H9 (cell line): ENCODE measurements around the gene RPP14. TPM values are rescaled to one million over a fixed set of nuclear protein-coding genes. Genes with fewer than 3 reads are reported as not detected.

Source experiments
- DNase-seq: peaks from one replicate; pipeline ENCODE4 v3.0.0-alpha.2; 2017
- H2AFZ ChIP-seq: one replicate; pipeline ENCODE4 v1.6.1; 2013; ENCODE audit warnings: mild to moderate bottlenecking, low read length, control low read depth, moderate library complexity
- H2AK5ac ChIP-seq: 2 replicates; pipeline ENCODE4 v1.6.1; 2013; ENCODE audit warnings: low read length, control low read depth, mixed read lengths; ENCODE audit not compliant: insufficient read length
- H2BK120ac ChIP-seq: one replicate; pipeline ENCODE4 v1.6.1; 2013; ENCODE audit warnings: low read depth, mild to moderate bottlenecking, low read length, control low read depth, inconsistent platforms; ENCODE audit not compliant: poor library complexity, severe bottlenecking
- H2BK12ac ChIP-seq: 2 replicates; pipeline ENCODE4 v1.6.1; 2013; ENCODE audit warnings: low read length, control low read depth, mixed read lengths, low read depth; ENCODE audit not compliant: insufficient read length
- H2BK15ac ChIP-seq: 2 replicates; pipeline ENCODE4 v1.6.1; 2013; ENCODE audit warnings: low read depth, low read length, control low read depth
- H2BK20ac ChIP-seq: one replicate; pipeline ENCODE4 v1.6.1; 2013; ENCODE audit warnings: low read depth, mild to moderate bottlenecking, low read length, control low read depth, inconsistent platforms; ENCODE audit not compliant: poor library complexity, severe bottlenecking
- H2BK5ac ChIP-seq: 2 replicates; pipeline ENCODE4 v1.6.1; 2013; ENCODE audit warnings: low read length, control low read depth, mixed read lengths; ENCODE audit not compliant: insufficient read length
- H3K14ac ChIP-seq: 2 replicates; pipeline ENCODE4 v1.6.1; 2013; ENCODE audit warnings: low read length, control low read depth; ENCODE audit not compliant: insufficient read depth
- H3K18ac ChIP-seq: 2 replicates; pipeline ENCODE4 v1.6.1; 2013; ENCODE audit warnings: low read depth, mild to moderate bottlenecking, mixed read lengths, low read length, control low read depth; ENCODE audit not compliant: insufficient read length
- H3K23ac ChIP-seq: 2 replicates; pipeline ENCODE4 v1.6.1; 2013; ENCODE audit warnings: low read length, control low read depth, mixed read lengths, low read depth; ENCODE audit not compliant: insufficient read length
- H3K23me2 ChIP-seq: 2 replicates; pipeline ENCODE4 v1.6.1; 2013; ENCODE audit warnings: low read depth, mild to moderate bottlenecking, mixed read lengths, low read length, control low read depth; ENCODE audit not compliant: insufficient read length, poor library complexity, severe bottlenecking
- H3K27ac ChIP-seq: 2 replicates; pipeline ENCODE4 v1.5.1; 2013; ENCODE audit warnings: low read length, control low read depth, mixed read lengths, low read depth; ENCODE audit not compliant: insufficient read length
- H3K27me3 ChIP-seq: 2 replicates; pipeline ENCODE4 v1.6.1; 2013; ENCODE audit warnings: low read length, control low read depth, inconsistent platforms; ENCODE audit not compliant: insufficient read depth
- H3K4ac ChIP-seq: 2 replicates; pipeline ENCODE4 v1.6.1; 2013; ENCODE audit warnings: low read depth, mild to moderate bottlenecking, control low read depth, inconsistent platforms, low read length, moderate library complexity
- H3K4me1 ChIP-seq: 2 replicates; pipeline ENCODE4 v1.6.1; 2013; ENCODE audit warnings: low read length, control low read depth, inconsistent platforms; ENCODE audit not compliant: insufficient read depth
- H3K4me2 ChIP-seq: 2 replicates; pipeline ENCODE4 v1.6.1; 2013; ENCODE audit warnings: low read length, control low read depth, mixed read lengths; ENCODE audit not compliant: insufficient read length, insufficient read depth
- H3K56ac ChIP-seq: 2 replicates; pipeline ENCODE4 v1.6.1; 2013; ENCODE audit warnings: low read depth, mild to moderate bottlenecking, mixed read lengths, low read length, control low read depth; ENCODE audit not compliant: insufficient read length
- H3K79me1 ChIP-seq: 2 replicates; pipeline ENCODE4 v1.6.1; 2013; ENCODE audit warnings: low read depth, mild to moderate bottlenecking, moderate library complexity, low read length, control low read depth, inconsistent platforms; ENCODE audit not compliant: insufficient read depth, poor library complexity, severe bottlenecking
- H3K79me2 ChIP-seq: 2 replicates; pipeline ENCODE4 v1.6.1; 2013; ENCODE audit warnings: low read length, control low read depth, inconsistent platforms; ENCODE audit not compliant: insufficient read depth
- H3K9ac ChIP-seq: 2 replicates; pipeline ENCODE4 v1.6.1; 2013; ENCODE audit warnings: low read length, control low read depth, mixed read lengths; ENCODE audit not compliant: insufficient read length; ENCODE audit errors: extremely low read depth
- H3K9me3 ChIP-seq: one replicate; pipeline ENCODE4 v1.6.1; 2013; ENCODE audit warnings: low read depth, low read length, inconsistent platforms; ENCODE audit not compliant: control insufficient read depth
- H3T11ph ChIP-seq: one replicate; pipeline ENCODE4 v1.6.1; 2013; ENCODE audit warnings: mild to moderate bottlenecking, low read length, control low read depth, inconsistent platforms
- H4K20me1 ChIP-seq: one replicate; pipeline ENCODE4 v1.6.1; 2013; ENCODE audit not compliant: control insufficient read depth, insufficient read length, insufficient read depth
- H4K5ac ChIP-seq: 2 replicates; pipeline ENCODE4 v1.6.1; 2013; ENCODE audit warnings: low read depth, mild to moderate bottlenecking, mixed read lengths, low read length, control low read depth; ENCODE audit not compliant: insufficient read length
- H4K8ac ChIP-seq: replicated peaks from 2 replicates; pipeline ENCODE4 v1.6.1; 2013; ENCODE audit warnings: low read length, control low read depth, mixed read lengths, low read depth; ENCODE audit not compliant: insufficient read length
- H4K91ac ChIP-seq: 2 replicates; pipeline ENCODE4 v1.6.1; 2013; ENCODE audit warnings: low read depth, mild to moderate bottlenecking, moderate library complexity, mixed read lengths, low read length, control low read depth; ENCODE audit not compliant: insufficient read length
- H3K27ac Mint-ChIP-seq, 3 experiments: 2 replicates in 2 of 3; 3 replicates in 1 of 3; pipeline ENCODE4 v1.8.0; 2020 to 2021; ENCODE audit warnings: mixed read lengths in 3 of 3, mild to moderate bottlenecking in 1 of 3, moderate library complexity in 1 of 3
- H3K27me3 Mint-ChIP-seq: 2 replicates; pipeline ENCODE4 v1.8.0; 2021; ENCODE audit warnings: low read depth, mild to moderate bottlenecking, moderate library complexity, mixed read lengths
- H3K36me3 Mint-ChIP-seq, 3 experiments: 2 replicates in 2 of 3; 3 replicates in 1 of 3; pipeline ENCODE4 v1.8.0; 2020 to 2021; ENCODE audit warnings: low read depth in 3 of 3, mixed read lengths in 3 of 3; ENCODE audit not compliant: insufficient read depth in 1 of 3
- H3K4me1 Mint-ChIP-seq, 2 experiments: 2 replicates each; pipeline ENCODE4 v1.8.0; 2020; ENCODE audit warnings: mixed read lengths in 2 of 2
- H3K4me3 Mint-ChIP-seq, 2 experiments: 2 replicates in 1 of 2; 3 replicates in 1 of 2; pipeline ENCODE4 v1.8.0; 2020 to 2021; ENCODE audit warnings: mild to moderate bottlenecking in 2 of 2, mixed read lengths in 2 of 2, moderate library complexity in 1 of 2
- H3K9me3 Mint-ChIP-seq, 2 experiments: 2 replicates in 1 of 2; 3 replicates in 1 of 2; pipeline ENCODE4 v1.8.0; 2020; ENCODE audit warnings: mild to moderate bottlenecking in 2 of 2, mixed read lengths in 2 of 2, moderate library complexity in 1 of 2
- WGBS: extraction: QIAGEN DNeasy Blood & Tissue Kit; methylation state at CpG from one replicate; pipeline ENCODE4 v1.1.7; 2013; ENCODE audit warnings: missing lambda C conversion rate, low lambda C conversion rate, mixed read lengths; ENCODE audit not compliant: insufficient read length; ENCODE audit errors: extremely low coverage; 5-methylcytosine and 5-hydroxymethylcytosine counted together
- total RNA-seq: library from RNA; stranded (reverse); gene quantifications from 2 replicates; pipeline ENCODE4 v1.2.1, GENCODE V29; 2021
- TF ChIP-seq, protein P1 (sequence below): fragments of 200-600 bp; sonication (generic); conservative IDR thresholded peaks from 3 replicates; pipeline ENCODE4 v1.8.0; 2021; ENCODE audit warnings: antibody characterized with exemption, mild to moderate bottlenecking

Gene RPP14
- total RNA-seq, 1 experiment from 2014 or later = 23.9 TPM

DNA sequence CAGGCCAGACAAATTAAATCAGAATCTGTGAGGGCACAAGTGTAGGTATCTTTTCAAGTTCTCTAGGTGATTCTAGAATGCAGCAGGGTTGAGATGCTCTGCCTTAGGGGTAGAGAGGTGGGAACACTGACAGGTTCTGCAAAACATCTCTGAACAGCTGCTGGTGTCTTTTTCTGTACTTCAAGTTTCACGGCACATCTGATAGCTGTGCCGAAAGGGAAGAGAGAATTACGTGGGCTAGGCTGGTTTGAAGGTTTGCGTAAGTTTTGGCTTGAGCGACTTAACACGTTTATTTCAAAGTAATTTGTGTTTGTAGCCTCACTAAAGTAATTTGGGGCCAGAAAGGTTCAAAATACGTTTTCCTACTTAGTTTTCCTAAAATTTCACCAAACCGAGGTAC lies 49.1 kb downstream of the RPP14 start:
- H3K4me3 Mint-ChIP-seq = no peak overlapping the region
- TF ChIP-seq, protein P1, sequence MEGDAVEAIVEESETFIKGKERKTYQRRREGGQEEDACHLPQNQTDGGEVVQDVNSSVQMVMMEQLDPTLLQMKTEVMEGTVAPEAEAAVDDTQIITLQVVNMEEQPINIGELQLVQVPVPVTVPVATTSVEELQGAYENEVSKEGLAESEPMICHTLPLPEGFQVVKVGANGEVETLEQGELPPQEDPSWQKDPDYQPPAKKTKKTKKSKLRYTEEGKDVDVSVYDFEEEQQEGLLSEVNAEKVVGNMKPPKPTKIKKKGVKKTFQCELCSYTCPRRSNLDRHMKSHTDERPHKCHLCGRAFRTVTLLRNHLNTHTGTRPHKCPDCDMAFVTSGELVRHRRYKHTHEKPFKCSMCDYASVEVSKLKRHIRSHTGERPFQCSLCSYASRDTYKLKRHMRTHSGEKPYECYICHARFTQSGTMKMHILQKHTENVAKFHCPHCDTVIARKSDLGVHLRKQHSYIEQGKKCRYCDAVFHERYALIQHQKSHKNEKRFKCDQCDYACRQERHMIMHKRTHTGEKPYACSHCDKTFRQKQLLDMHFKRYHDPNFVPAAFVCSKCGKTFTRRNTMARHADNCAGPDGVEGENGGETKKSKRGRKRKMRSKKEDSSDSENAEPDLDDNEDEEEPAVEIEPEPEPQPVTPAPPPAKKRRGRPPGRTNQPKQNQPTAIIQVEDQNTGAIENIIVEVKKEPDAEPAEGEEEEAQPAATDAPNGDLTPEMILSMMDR = no peak
- no peak overlapping the region for H4K5ac ChIP-seq
- H3K9me3 ChIP-seq = no peaks in the 10 kb centered on the region
- H3K14ac ChIP-seq = no peak overlapping the region
- H2BK5ac ChIP-seq = no peak overlapping the region
- H3K4me1 Mint-ChIP-seq = peaks cover 8% of the 10 kb centered on the region in 2 experiments
- no peak overlapping the region; a peak in 1 of 7 replicates for H3K27ac Mint-ChIP-seq
- H3K18ac ChIP-seq = no peak overlapping the region
- no peak overlapping the region for H2BK120ac ChIP-seq
- H2BK12ac ChIP-seq = no peak overlapping the region
- no peak overlapping the region for H2AFZ ChIP-seq
- WGBS = no CpG with 5 or more reads among the region's 8 CpGs
- no peaks in the 10 kb centered on the region for H3K9me3 Mint-ChIP-seq
- no peak overlapping the region for H3K4me2 ChIP-seq
- no peaks in the 10 kb centered on the region for H3K4me1 ChIP-seq
- H3K27me3 Mint-ChIP-seq = no peaks in the 10 kb centered on the region
- H3K4ac ChIP-seq = no peak overlapping the region
- no peaks in the 10 kb centered on the region for H3K23me2 ChIP-seq
- no peak for DNase-seq
- no peak overlapping the region for H3K23ac ChIP-seq
- H2BK15ac ChIP-seq = no peak overlapping the region
- H3K27me3 ChIP-seq = no peaks in the 10 kb centered on the region
- H3K36me3 Mint-ChIP-seq = no peaks in the 10 kb centered on the region
- H4K8ac ChIP-seq = no peak overlapping the region
- H3K9ac ChIP-seq = no peak overlapping the region
- no peaks in the 10 kb centered on the region for H4K20me1 ChIP-seq
- H2BK20ac ChIP-seq = no peak overlapping the region
- H3K79me2 ChIP-seq = no peaks in the 10 kb centered on the region
- H3T11ph ChIP-seq = no peak overlapping the region
- no peak overlapping the region for H2AK5ac ChIP-seq
- H3K27ac ChIP-seq = no peak overlapping the region
- H4K91ac ChIP-seq = no peak overlapping the region
- H3K79me1 ChIP-seq = no peaks in the 10 kb centered on the region
- no peak overlapping the region for H3K56ac ChIP-seq
